ENCODE measurements around the gene CXCL14.

Gene CXCL14

DNA sequence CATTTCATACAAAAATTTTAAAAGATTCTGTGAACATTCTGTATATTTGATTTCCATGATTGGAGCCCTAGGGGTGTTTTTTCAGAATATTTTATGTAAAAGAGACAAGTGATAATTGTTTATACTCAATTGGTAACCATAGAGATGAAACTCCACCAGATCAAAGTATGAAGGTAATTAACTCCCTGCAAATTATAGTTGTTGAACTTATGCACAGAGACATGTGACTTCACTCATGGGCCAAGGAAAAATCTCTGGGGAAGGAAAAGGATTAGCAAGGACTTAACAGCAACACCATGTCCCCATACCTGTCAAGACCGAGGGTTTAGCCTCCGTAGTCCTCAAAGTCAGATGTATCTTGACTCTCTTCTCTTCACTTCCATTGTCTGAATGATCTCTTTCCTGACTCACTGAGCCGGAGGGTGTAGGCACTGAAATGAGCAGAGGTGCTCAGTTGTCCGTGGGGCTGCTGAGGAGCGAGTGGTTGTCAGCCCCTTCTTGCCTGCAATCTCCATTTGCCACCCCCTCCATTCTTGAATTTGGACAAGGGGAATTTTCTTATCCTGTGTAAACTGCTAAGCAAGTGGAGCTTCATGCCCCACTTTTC, 17.5 kb upstream of the CXCL14 start:
- FAIRE-seq: no peak

DNA sequence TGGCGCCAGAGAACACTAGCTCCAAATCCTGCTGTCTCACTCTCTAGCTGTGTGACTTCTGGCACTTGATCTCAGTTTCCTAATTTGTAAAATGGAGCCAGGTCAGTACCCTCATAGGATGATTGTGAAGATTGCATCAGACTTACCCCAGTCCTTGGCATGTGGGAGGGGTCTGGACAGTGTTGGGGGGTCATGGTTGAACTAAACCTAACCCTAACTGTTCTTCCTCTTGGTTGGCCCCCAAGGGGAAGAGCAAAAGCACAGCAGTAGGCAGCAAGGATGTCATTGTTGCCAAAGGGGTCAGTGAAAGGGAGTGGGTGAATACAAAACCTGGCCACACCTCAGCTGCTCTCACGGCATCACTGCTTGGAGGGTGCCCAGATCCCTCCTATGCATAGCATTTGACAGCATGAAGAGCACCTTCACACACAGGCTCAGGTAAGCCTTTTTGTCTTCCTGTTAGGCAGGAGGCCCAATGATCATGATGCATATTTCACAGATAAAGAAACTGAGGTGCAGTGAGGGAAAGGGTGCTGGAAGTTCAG, 15.7 kb upstream of the CXCL14 start:
- no peak for FAIRE-seq

DNA sequence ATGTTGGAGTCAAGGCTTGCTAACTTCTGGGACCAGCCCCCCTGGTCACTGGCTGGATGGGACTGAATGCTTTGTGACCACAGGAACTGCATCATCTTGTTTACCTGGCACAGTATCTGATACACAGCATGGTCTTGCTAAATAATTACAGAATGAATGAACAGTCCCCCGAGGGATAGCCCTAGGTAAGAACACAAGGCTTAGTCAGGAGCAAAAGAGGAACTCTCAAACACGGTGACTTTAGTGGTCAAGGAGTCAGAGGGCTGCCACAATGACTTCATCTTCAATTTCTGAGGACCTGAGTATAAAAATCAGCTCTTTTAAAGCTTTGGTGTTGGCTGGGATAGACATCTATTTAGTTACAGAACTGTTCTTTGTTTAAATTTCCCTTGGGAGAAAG, 15.1 kb upstream of the CXCL14 start:
- FAIRE-seq: no peak

DNA sequence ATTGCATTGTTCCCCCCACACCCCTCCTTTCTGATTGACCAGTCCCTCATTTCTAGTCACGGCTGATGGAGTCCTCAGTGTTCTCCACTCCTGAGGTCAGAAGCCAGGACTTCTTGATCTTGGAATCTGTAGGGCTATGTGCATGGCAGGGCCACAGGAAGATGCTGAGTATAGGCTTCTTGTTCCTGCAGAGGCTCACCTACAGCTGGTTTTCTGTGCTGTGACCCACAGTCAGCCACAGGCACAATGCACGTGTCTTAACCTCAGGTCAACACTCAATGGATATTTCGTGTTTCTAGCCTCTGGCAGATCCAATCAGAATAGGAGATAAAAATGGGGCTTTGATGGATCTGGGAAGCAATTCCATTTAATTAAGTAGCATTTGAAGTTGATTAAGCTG, 14.3 kb upstream of the CXCL14 start:
- FAIRE-seq: no peak

DNA sequence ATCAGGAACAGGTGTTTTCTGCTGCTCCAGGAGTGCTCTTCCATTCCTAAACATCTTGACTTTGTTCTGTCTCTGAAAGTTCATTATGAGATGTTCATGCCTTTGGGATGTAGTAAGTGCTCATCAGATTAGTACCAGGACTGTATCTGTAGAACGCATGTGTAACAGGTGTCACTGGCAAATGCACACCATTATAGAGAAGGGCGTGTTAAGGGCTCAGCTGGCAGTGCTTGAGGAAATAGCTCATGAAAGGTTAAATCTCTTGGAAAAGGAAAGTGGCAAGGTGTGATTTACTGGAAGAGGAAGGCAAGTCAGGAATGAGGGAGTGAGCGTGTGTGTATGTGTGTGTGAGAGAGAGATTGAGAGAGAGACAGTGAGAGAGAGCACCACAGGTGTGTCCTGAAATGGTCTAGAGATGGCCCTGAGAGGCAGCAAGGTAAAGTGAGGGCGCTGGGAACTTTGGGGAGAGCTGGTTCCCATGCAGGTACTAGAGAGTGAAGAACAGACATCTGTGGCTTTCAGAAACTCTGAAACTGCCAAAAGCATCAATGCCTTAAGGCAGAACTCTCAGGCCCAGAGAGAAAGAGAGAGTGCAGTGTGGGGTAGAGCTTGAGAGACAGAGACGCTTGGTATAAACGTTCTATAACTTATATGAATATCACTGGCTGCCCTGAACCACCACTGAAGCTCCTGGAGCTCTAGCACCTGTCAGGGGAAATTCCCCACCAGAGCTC, 13.7 kb upstream of the CXCL14 start:
- FAIRE-seq: no peak

DNA sequence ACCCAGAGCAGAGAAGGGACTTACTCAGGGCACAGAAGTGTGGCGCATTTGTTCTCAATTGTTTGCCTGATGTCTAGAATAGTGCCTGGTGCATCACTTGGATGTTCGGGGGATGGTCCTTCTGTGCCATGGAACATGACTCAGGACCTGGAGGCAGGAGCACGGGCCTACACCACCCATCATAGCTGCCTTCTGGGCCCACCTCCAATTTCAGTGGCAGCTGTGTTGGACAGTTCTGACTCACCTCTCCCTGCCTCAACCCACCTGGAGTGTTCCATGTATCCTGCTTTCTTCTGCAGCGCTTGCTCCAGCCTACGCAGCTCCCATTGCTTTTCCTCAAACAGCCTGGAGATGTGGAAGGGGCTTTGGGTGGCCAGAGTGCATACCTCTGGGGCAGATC, 12.5 kb upstream of the CXCL14 start:
- no peak for FAIRE-seq

DNA sequence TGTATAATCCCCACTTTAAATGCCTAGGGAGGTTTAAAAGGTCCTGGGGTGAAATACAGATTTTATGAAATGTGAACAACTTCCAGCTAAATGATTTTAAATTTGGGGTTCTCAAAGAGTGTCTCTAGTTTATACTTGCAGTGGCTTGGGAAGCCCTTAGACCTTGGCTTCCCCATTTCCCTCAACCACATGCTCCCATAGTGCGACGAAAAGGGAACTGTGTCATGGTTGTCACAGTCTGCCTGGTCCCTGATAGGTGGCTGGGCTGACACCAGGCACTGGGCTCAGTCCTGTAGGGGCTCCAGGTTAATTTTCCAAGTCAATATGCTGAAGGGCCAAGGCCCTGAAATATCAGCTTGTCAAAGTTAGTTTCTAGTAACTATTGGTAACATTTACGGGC, 10.4 kb upstream of the CXCL14 start:
- no peak for FAIRE-seq

DNA sequence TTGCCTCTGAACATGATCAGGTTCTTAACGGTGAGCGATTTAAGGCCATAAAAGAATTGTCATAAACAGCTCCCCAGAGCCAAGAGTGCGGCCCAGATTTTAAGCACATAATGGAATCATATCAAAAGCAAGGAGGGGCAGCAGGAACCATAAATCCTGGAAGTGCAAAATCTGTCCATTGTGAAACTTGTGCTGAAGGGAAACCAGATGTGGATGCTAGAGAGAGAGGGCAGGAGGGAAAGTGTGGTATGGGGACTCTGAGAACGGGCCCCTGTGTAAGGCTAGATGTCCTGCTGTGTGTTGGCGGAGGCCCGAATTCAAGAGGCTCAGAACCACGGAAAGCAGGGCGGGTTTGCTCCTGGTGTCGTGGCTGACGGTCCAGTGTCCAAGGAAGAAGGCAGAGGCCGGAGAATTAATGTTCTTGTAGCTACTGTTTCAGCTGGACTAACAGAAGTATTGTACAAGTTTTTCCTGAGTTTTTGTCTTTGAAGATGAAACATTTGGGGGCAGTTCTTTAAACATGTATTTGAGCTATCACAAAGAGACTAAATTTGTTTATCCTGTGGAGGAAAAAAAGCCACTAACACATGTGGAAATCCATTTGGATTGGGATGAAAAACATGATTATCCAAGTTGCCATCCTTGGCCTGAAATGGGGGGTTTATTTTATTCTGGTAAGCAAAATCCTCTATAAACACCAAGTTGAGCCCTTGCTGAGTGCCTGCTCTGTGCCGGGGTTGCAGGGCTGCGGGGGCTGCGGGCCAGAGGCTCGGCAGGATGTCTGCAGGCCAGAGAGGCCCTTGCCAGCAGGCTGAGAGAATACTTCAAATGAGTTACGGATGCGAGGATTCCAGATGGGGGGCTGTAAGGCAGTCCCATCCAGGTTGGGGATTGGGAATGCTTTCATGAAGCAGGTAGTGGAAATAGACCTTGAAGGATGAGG, 9.2 kb upstream of the CXCL14 start:
- FAIRE-seq: no peak

DNA sequence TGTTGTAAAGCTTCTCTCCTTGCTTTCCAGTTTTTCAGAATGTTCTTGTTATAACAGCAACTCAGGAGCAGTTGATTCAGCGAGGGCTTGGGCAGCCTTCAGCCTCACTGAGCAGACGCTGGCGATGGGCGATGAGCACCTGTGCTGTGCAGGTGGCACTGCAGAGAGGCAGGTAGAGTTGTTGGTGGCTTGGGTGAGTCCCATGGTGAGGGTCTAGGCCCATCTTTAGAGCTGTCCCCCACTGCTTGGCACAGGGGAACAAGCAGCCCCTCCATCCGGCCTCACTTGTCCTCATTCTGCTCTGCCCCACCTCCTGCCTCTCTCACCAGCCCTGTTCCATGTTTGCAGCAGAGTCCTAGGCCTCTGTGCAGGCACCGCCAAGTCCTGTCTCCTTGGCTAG, 6.1 kb upstream of the CXCL14 start:
- no peak for FAIRE-seq

DNA sequence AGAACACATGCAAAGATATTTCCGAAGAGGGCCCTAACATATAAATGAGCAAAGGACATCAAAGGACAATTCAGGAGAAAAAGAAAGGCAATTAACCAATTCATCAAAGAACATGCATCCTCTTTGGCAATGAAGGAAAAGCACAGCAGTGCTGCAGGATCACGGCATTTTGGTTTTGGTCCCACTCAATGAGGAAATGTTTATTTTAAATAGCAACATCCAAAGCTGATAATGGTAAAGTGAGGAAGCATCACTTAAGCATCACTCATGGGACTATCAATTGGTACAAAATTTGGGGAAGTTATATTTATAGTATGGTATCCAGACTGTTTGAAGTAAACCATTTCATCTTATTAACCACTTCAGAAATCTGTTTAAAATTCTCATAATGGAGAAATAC, 5.5 kb upstream of the CXCL14 start:
- FAIRE-seq: no peak

DNA sequence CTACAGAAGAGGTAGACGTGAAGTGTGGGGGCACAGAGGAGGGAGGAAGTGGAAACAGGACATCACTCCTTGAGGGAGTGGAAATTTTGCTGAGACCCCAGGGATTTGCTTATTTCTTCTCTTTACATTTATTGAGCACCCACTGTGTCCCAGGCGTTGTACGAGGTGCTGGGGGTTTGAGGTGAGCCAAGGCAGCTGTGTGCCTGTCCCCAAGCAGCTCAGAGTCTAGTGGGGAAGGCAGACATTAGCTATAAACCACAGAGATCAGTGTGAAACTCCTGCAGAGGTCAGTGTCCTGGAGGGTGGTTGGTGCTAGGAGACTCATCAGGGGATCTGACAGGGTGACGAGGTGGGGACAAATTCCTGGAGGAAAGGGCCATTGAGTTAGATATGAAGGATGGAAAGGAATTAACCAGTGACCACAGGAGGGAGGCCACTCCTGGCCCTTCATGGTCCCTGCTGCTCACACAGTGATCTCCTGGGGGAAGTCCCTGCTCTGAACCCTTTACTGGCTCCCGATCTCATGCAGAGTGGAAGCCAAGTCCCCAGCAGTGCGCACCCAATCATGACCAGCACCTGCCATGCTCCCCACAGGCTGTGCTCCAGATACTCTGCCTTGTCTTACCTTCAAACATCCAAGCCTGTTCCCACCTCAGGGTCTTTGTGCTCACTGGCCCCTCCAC, 3.4 kb upstream of the CXCL14 start:
- FAIRE-seq: no peak

DNA sequence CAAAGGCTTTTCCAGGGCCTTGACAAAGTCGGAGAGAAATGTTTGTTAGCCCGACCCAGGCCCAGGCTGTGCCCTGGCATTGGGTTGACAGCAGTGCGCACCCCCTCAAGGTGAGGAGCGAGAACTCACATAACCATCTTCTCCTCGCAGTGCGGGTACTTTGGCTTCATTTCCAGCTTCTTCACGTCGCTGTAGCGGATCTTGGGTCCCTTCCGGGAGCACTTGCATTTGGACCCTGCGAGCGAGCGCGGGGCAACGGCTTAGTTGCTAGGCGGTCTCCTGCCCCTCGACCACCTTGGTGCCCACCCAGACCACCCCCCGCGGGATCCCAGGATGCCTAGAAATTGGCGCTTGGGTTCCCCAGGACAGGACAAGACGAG, 496 bp downstream of the CXCL14 start:
- FAIRE-seq: no peak

DNA sequence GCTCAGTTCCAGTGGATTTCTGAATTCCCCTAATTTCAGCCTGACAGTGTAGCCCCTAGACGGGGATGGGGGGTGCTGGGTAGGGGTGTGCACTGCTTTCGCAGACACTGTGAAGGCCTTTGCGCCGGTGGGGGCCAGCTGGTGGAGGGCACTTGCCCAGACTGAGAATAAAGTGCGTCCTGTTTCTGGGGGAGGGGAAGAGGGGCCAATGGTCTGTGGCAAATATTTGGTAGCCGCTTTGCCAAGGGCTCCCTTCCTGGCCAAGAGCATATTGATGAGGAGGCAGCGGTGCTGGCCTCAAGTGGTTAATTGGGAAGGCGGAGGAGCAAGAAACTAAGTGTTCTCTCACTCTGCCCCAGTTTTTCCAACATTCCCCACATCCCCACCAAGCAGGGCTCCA, 1.4 kb downstream of the CXCL14 start:
- no peak for FAIRE-seq

DNA sequence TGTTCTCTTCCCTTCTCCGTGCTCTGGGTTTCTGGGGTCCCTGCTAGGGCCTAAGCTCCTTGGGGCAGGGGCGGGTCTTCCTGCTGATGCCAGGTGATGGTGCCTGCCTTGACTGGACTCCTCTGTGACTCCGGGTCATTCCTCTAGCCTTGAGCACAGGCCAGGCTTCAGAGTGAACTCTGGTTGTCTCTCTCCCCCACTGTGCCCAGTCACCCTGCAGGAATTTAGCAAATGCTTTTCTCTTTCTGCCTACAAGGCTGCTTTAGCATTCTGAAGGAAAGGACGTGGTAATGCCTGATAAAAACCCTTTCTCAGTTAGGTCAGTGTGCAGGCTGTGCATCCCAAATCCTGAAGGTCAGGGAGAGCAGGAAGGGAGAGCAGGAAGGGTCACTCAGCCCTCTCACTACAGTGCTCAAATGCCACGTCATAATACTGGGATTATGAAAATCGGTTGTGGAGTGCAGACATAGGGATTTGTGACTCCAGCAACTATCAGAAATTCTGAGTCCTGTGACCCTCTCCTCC, 2.7 kb downstream of the CXCL14 start:
- no peak for FAIRE-seq

DNA sequence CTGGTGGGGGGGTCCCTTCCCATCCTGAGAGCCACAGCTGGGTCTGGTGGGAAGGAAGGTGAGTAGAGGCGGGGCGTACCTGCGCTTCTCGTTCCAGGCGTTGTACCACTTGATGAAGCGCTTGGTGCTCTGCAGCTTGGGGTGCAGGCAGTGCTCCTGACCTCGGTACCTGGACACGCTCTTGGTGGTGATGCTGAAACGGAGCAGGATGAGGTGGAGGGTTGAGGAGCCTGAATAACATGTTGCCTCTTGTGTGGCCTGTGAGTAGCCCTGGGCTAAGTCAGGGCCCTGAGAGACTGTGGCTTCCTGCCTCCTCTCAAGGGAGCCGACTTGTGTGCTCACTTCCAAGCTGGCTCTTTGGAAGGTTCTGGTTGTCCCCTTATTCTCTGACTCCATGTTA, 4.3 kb downstream of the CXCL14 start:
- FAIRE-seq: no peak

DNA sequence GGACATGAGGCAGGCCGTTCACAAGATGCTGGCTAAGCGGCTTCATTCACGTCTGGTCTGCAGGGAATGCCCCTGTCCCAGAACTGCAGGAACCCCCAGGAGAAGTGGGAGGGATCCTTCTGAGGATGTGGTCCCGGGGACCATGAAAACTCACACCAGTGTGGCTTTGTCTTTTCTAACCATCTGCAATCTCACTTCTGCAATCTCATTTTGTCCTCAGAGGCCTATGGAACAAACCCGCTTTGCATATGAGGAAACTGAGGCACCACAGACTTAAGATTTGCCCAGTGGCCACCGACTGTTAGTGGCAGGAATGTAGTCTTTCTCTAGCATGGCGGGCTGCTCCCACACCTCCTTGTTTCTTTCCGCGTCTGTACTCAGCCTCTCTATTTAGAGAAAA, 6.9 kb downstream of the CXCL14 start:
- no peak for FAIRE-seq

DNA sequence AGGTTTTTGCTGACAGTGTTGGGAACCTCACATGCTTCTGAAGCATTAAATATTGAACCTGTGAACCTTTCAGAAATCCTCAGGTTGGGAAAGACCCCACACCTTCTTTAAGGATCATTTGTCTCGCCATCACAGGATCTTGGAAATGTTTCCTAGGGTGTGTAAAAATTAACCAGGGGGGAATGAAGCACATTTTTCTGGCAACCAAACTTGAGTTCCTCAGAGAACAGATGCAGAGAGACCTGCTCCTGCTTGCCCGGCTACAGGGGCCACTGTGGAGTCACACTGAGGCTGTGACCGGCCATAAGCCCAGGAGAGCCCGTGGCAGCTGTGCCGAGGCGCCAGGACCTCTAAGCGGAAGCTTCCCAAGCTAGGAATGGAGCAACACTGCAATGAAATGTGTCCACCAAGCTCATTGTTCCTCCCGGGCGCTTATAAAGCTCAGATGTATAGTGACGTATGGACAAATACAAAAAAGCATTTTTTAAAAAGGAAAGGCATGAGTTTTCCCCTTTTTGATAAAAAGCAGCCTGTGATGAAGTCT, 7.7 kb downstream of the CXCL14 start:
- no peak for FAIRE-seq

DNA sequence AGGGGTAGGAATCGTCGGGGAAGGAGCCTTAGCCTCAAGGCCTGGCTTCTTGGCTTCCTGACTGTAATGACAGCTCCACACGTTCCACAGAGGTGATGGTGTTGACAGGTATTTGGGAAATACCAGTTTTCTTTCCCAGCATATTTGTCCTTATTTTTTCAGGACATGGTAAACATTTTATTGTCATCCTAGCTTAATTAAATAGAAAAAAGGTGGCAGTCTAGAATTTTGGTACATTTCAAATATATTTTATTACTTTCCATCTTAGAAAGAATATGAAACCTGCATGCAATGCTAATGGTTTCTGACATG, 8.4 kb downstream of the CXCL14 start:
- no peak for FAIRE-seq

DNA sequence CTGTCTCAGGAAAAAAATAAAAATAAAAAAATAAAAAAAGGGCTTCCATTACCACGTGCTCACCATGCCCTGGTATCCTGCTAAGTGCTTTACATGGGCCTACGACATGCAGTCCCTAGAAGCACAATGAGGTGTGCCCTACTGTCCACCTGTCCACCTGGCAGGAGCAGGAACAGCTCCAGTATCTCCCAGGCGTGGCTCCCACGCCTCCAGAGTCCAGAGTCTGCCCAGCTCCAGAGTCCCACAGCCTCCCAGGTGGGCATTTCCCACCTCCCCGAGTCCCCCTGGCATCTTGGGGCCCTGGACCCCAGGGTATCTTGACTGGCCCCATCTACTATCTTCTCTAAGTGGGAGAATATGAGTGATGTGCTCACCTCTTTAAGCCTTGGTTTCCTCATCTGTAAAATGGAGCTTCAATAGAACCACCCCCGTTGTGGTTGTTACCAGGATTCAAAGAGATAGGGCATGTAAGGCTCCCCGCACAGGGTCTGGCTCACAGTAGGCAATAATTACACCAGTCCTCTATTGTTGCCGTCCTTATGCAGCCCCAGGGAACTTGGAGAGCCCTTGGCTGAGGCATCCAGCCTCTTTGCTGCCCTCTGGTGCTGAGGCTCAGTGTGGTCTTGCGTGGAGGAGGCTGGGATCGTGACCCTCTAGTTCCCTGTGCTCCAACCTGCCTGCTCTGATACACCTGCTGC, 8.9 kb downstream of the CXCL14 start:
- no peak for FAIRE-seq

DNA sequence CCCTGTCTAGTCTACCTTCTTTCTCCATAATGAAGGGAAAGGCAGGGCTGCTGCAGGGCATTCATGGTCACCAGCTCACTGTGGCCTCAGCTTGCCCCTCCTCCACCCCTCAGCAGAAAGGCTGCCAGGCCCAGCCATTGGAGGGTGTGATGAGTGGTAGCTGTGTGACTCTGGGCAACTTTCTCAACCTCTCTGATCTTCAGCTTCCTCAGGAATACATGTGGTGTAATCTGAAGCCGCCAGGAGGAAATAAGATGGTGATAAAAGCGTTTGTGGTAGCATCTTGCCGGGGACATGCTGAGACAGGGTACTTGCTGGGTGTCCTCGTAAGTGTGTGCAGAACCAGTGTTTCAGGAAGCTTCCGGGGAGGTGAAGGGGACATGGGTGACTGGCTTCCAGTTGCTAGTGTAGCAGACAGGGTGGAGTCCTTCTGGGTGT, 9.8 kb downstream of the CXCL14 start:
- FAIRE-seq: no peak

DNA sequence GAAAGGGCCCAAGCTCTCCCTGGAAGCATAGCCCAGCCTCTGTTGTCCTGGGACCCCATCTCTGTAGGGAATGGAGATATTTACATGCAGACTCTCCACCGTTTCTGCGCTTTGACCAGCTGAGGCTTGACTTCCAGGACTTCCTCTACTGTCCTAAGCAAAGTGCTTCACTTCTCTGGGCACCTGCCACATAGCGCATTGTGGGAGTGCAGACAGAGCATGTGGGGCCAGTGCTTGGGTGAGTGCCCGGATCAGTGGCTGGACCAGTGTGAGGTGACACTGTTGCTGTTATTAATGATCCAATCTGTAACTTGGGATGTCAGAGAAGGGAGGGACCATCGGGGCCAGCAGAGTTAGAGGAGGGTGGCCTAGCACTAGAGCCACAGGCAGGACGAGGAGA, 10.5 kb downstream of the CXCL14 start:
- no peak for FAIRE-seq

DNA sequence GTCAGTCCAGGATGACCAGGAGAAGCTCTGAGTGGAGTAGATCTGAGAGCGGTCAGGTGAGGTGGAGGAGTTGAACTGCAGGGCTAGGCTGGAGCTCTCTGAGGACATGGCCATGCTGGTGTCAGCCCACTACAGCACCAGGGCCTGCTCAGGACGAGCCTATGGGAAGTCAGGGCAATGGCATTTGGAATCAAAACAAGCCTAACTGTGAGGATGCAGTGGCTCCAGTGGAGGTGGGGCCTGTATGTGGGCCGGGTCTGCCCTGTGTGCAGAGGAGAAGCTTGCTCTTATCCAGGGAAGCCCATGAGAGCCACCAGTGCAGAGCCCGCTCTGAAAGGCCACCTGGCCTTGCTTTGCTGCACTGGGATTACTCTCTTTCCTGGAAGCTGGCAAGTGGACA, 11.1 kb downstream of the CXCL14 start:
- FAIRE-seq: no peak
